ENCODE results near the gene SERPINI1. TPM values are rescaled to one million over a fixed set of nuclear protein-coding genes. Genes with fewer than 3 reads are reported as not detected.

The SERPINI1 gene
- total RNA-seq (2021) (0.30 and 0.63 TPM in 2 replicates), Bru-seq, nascent RNA (percentile 20 among the genes with signal in this experiment), BruChase-seq, experiment 1, labeled RNA remaining after a 2-hour chase (percentile 23 among the genes with signal in this experiment), BruChase-seq, experiment 2, labeled RNA remaining after a 6-hour chase (percentile 16 among the genes with signal in this experiment)
- long read RNA-seq, partial matches to known transcripts: 0 of 1 reads
- long read RNA-seq, other reads (novel, unspliced or antisense): 1 of 1 reads

GRCh38 chr3:167735233-167736138, at the start of gene SERPINI1:
Gene SERPINI1, plus strand, starts transcription at chr3:167735721. Its CDS starts 53,408 bp downstream, at chr3:167789129.
- Histone ChIP-seq H3K4me3 (ENCODE audit: low read depth, low read length, poor library complexity, severe bottlenecking) (peak within 1 kb of the TSS; percentile 74), H3K27ac (ENCODE audit: low read depth, low read length, poor library complexity, severe bottlenecking) (peak within 1 kb of the TSS; percentile 77), H3K4me1 (ENCODE audit: insufficient read depth, low read length, poor library complexity, severe bottlenecking) (peaks cover 8% of the 10 kb centered on the region), H3K27me3 (replicated peaks; ENCODE audit: insufficient read depth, low read depth, low read length, poor library complexity) (peaks cover 13% of the 10 kb centered on the region), H3K36me3 (ENCODE audit: insufficient read depth, low read length, poor library complexity, severe bottlenecking) (no peaks in the 10 kb centered on the region), H3K9me3 (ENCODE audit: low read depth, low read length, poor library complexity, severe bottlenecking) (no peaks in the 10 kb centered on the region)
- TF ChIP-seq EZH2 (IDR thresholded peaks at IDR 0.05; ENCODE audit: borderline replicate concordance, low read depth, low read length, poor library complexity, severe bottlenecking) (no peak), CTCF (conservative IDR thresholded peaks at IDR 0.05; ENCODE audit: low read depth, low read length) (no peak)
- no TSS peak for BruUV-seq (replicated peaks)
- DNase-seq (ENCODE audit: low spot score): peak; percentile 94
- CTCF ChIA-PET: no interaction called here
- intact Hi-C loops (cut with micrococcal nuclease; ENCODE audit: unreplicated experiment): loop anchor here (1.0 to 5.0 kb wide), 2 partner anchors 147 to 353 kb away; partner anchors contain the start of gene ZBBX
- POLR2A ChIA-PET (ENCODE audit: low non-redundant PET): no interaction called here

- no TSS peak for BruUV-seq (replicated peaks)
- no peak for DNase-seq (ENCODE audit: low spot score)
- H3K27ac ChIP-seq (ENCODE audit: low read depth, low read length, poor library complexity, severe bottlenecking): no peak overlapping the region
- H3K4me1 ChIP-seq (ENCODE audit: insufficient read depth, low read length, poor library complexity, severe bottlenecking): no peaks in the 10 kb centered on the region
- H3K27me3 ChIP-seq (replicated peaks; ENCODE audit: insufficient read depth, low read depth, low read length, poor library complexity): no peaks in the 10 kb centered on the region
- intact Hi-C loops (cut with micrococcal nuclease; ENCODE audit: unreplicated experiment): no loop called here
- POLR2A ChIA-PET (ENCODE audit: low non-redundant PET): no interaction called here
- H3K4me3 ChIP-seq (ENCODE audit: low read depth, low read length, poor library complexity, severe bottlenecking): no peak overlapping the region
- TF ChIP-seq CTCF (conservative IDR thresholded peaks at IDR 0.05; ENCODE audit: low read depth, low read length): no peak
- no peak for TF ChIP-seq EZH2 (IDR thresholded peaks at IDR 0.05; ENCODE audit: borderline replicate concordance, low read depth, low read length, poor library complexity, severe bottlenecking)
- H3K36me3 ChIP-seq (ENCODE audit: insufficient read depth, low read length, poor library complexity, severe bottlenecking): peaks cover 18% of the 10 kb centered on the region
- CTCF ChIA-PET: interaction anchor here (0.5 kb wide), 1 partner anchor 23 kb away, joined by 3 read pairs; no protein-coding TSS in a partner anchor
- no peaks in the 10 kb centered on the region for H3K9me3 ChIP-seq (ENCODE audit: low read depth, low read length, poor library complexity, severe bottlenecking)
These were observed 44.2 kb upstream of the SERPINI1 start for GRCh38 chr3:167691366-167691765.

- no peak for DNase-seq (ENCODE audit: low spot score)
- no peak overlapping the region for H3K4me3 ChIP-seq (ENCODE audit: low read depth, low read length, poor library complexity, severe bottlenecking)
- BruUV-seq (replicated peaks): no TSS peak
- intact Hi-C loops (cut with micrococcal nuclease; ENCODE audit: unreplicated experiment): no loop called here
- POLR2A ChIA-PET (ENCODE audit: low non-redundant PET): no interaction called here
- H3K27ac ChIP-seq (ENCODE audit: low read depth, low read length, poor library complexity, severe bottlenecking): no peak overlapping the region
- H3K9me3 ChIP-seq (ENCODE audit: low read depth, low read length, poor library complexity, severe bottlenecking): no peaks in the 10 kb centered on the region
- TF ChIP-seq EZH2 (IDR thresholded peaks at IDR 0.05; ENCODE audit: borderline replicate concordance, low read depth, low read length, poor library complexity, severe bottlenecking): no peak
- no peak for TF ChIP-seq CTCF (conservative IDR thresholded peaks at IDR 0.05; ENCODE audit: low read depth, low read length)
- peaks cover 16% of the 10 kb centered on the region for H3K36me3 ChIP-seq (ENCODE audit: insufficient read depth, low read length, poor library complexity, severe bottlenecking)
- no peaks in the 10 kb centered on the region for H3K27me3 ChIP-seq (replicated peaks; ENCODE audit: insufficient read depth, low read depth, low read length, poor library complexity)
- peaks cover 8% of the 10 kb centered on the region for H3K4me1 ChIP-seq (ENCODE audit: insufficient read depth, low read length, poor library complexity, severe bottlenecking)
- CTCF ChIA-PET: no interaction called here
These were observed 41.4 kb upstream of the SERPINI1 start for GRCh38 chr3:167694121-167694520.

Data from A673 (cell line).